Femur (tissue), 1 donor: ENCODE measurements around the gene MMP17.

Source experiments
- DNase-seq: peaks from one replicate; pipeline ENCODE4 v3.0.0-alpha.2; 2017

Gene MMP17

DNA sequence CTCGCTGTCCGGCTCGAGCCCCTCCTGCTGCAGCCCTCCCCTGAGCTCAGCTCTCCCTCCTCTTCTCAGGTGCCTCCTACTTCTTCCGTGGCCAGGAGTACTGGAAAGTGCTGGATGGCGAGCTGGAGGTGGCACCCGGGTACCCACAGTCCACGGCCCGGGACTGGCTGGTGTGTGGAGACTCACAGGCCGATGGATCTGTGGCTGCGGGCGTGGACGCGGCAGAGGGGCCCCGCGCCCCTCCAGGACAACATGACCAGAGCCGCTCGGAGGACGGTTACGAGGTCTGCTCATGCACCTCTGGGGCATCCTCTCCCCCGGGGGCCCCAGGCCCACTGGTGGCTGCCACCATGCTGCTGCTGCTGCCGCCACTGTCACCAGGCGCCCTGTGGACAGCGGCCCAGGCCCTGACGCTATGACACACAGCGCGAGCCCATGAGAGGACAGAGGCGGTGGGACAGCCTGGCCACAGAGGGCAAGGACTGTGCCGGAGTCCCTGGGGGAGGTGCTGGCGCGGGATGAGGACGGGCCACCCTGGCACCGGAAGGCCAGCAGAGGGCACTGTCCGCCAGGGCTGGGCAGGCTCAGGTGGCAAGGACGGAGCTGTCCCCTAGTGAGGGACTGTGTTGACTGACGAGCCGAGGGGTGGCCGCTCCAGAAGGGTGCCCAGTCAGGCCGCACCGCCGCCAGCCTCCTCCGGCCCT is 22.8 kb downstream of the MMP17 start:
- peak; percentile 25 for DNase-seq

GRCh38 chr12:131851741-131852550 is 23.8 kb downstream of the MMP17 start:
- peak; percentile 14 for DNase-seq

GRCh38 chr12:131852551-131853299 is 24.5 kb downstream of the MMP17 start:
- peak; percentile 21 for DNase-seq

GRCh38 chr12:131853832-131854797 is 25.9 kb downstream of the MMP17 start:
- peak; percentile 12 for DNase-seq

DNA sequence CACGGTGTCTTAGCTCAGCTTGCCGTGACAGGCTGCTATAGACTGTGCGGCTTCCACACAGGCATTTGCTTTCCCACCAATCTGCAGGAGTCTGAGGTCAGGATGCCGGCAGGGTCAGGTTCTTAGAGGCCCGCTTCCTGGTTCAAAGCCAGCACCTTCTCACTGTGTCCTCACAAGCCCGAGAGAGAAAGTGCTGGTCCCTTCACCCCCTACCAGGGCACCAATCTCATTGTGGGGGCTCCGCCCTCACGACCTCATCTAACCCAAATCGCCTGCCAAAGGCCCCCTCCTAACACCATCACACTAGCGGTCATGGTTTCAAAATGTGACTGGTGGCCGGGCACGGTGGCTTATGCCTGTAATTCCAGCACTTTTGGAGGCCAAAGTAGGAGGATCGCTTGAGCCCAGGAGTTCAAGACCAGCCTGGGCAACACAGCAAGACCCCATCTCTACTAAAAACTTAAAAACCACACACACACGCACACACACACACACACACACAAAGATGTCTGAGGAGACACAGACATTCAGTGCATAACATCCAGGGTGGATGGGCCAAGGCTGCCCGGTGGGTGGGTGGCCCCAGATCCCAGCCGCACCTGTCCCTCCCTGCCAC is 26.8 kb downstream of the MMP17 start:
- DNase-seq = no peak

DNA sequence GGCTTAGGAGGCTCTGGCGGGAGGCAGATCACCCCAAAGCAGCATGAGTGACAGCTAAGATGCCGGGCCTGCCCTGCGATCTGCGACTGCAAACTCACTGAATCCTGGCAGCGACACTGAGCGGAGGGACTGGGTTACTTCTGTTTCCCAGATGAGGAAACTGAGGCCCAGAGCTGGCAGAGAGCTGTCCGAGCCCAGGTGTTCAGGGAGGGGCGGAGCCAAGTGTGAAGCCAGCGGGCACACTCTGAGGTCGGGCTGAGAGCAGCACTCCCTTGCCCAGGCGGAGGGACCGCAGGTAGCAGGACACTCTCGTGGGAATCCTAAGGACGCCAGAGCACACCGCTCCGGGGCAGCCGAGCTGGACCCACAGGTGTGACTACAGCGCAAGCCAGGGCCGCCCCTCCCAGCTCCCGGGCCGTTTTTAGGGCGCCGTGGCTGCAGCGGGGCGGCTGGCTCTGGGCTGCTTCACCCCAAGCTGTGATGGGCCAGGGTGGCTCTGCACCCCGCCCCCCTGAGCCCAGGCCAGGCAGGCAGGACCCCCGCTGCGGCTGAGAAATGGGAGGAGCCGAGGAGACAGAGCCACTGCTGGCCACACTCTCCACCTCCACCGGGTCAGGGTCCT is 27.4 kb downstream of the MMP17 start:
- no peak for DNase-seq

DNA sequence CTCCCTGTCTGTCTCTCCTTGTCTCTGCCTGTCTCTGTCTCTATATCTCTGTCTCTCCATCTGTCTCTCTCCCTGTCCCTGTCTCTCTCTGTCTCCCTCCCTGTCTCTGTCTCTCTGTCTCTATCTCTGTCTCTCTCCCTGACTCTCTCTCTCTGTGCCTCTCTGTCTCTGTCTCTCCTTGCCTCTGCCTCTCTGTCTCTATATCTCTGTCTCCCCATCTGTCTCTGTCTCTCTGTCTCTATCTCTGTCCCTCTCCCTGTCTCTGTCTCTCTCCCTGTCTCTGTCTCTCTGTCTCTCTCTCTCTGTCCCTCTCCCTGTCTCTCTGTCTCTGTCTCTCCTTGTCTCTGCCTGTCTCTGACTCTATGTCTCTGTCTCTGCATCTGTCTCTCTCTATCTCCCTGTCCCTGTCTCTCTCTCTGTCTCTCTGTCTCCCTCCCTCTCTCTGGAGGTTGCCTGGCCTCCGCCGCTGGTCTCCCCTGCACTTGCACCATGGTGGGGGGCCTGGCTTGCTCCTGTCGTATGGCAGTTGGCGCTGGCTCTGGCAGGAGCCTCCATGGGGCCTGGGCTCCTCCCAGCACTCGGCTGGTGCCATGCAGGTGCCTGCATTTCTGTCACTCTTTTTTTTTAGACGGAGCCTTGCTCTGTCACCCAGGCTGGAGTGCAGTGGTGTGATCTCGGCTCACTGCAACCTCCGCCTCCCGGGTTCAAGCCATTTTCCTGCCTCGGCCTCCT is 28.3 kb downstream of the MMP17 start:
- DNase-seq = no peak

GRCh38 chr12:131857908-131858850 is 30.0 kb downstream of the MMP17 start:
- no peak for DNase-seq

- no peak for DNase-seq
These were observed 32.5 kb downstream of the MMP17 start for GRCh38 chr12:131860472-131861260.

GRCh38 chr12:131861261-131862083 is 33.3 kb downstream of the MMP17 start:
- no peak for DNase-seq

- no peak for DNase-seq
These were observed 33.9 kb downstream of the MMP17 start for GRCh38 chr12:131862084-131862441.

- no peak for DNase-seq
These were observed 34.4 kb downstream of the MMP17 start for GRCh38 chr12:131862600-131862993.

GRCh38 chr12:131862994-131863710 is 35.0 kb downstream of the MMP17 start:
- DNase-seq = no peak

- no peak for DNase-seq
These were observed 35.7 kb downstream of the MMP17 start for GRCh38 chr12:131863711-131864396.

- no peak for DNase-seq
These were observed 36.3 kb downstream of the MMP17 start for GRCh38 chr12:131864469-131864868.

DNA sequence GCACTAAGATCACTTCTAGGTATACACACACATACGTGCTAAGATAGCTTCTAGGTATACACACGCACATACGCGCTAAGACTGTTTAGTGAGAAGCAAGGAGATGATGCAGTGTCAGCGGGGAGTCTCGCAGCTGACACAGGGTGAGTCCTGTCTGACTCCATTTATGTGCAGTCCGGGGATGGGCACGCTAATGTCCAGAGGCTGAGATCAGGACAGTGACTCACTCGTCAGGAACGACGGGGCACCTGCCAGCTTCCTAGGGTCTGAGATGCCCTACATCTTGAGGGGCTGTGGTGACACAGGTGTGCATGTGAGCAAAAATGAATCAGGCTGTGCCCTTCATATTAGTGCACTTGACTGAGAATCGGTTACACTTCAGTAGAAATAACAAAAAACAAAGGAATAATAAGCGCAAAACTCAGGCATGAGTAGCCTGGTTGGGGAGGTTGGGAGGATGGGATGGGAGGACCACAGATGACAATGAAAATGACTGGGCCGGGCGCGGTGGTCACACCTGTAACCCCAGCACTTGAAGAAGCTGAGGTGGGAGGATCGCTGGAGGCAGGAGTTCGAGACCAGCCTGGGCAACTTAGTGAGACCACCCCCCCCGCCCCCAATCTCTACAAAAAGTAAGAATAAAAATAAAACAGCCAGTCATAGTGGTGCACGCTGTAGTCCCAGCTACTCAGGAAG is 37.1 kb downstream of the MMP17 start:
- no peak for DNase-seq
